ENCODE data around the gene FBXO9. TPM values are rescaled to one million over a fixed set of nuclear protein-coding genes. Genes with fewer than 3 reads are reported as not detected.

Gene FBXO9
- total RNA-seq, 1 donor from 2014 or later, result 72.5 TPM

- no peak for DNase-seq (ENCODE audit: low spot score)
- Mint-ChIP-seq H3K4me3 (ENCODE audit: unreplicated experiment) (no peak overlapping the region), H3K9me3 (ENCODE audit: low read depth) (no peaks in the 10 kb centered on the region), H3K36me3 (ENCODE audit: low read depth) (peaks cover 20% of the 10 kb centered on the region), H3K4me1 (ENCODE audit: low read depth) (peaks cover 31% of the 10 kb centered on the region), H3K27ac (ENCODE audit: unreplicated experiment) (no peak overlapping the region), H3K27me3 (ENCODE audit: low read depth) (no peaks in the 10 kb centered on the region)
- TF ChIP-seq CTCF (IDR thresholded peaks at IDR 0.05), result no peak
Observed at GRCh38 chr6:53031281-53031680, 33.9 kb upstream of the FBXO9 start.

GRCh38 chr6:53032849-53033248 lies 32.4 kb upstream of the FBXO9 start:
- Mint-ChIP-seq H3K27me3 (ENCODE audit: low read depth) (no peaks in the 10 kb centered on the region), H3K4me3 (ENCODE audit: unreplicated experiment) (no peak overlapping the region), H3K27ac (ENCODE audit: unreplicated experiment) (peak overlapping the region; percentile 38), H3K36me3 (ENCODE audit: low read depth) (peaks cover 23% of the 10 kb centered on the region), H3K9me3 (ENCODE audit: low read depth) (no peaks in the 10 kb centered on the region), H3K4me1 (ENCODE audit: low read depth) (peaks cover 31% of the 10 kb centered on the region)
- TF ChIP-seq CTCF (IDR thresholded peaks at IDR 0.05), result no peak
- DNase-seq (ENCODE audit: low spot score), result no peak

- peak overlapping the region; percentile 55 for H3K27ac Mint-ChIP-seq (ENCODE audit: unreplicated experiment)
Observed at GRCh38 chr6:53033764-53034163, 31.4 kb upstream of the FBXO9 start.

GRCh38 chr6:53035549-53036213 lies 29.5 kb upstream of the FBXO9 start:
- H3K4me3 Mint-ChIP-seq (ENCODE audit: unreplicated experiment), result no peak overlapping the region

More at GRCh38 chr6:53033764-53034163, 31.4 kb upstream of the FBXO9 start:
- Mint-ChIP-seq H3K4me1 (ENCODE audit: low read depth) (peaks cover 31% of the 10 kb centered on the region), H3K36me3 (ENCODE audit: low read depth) (peaks cover 20% of the 10 kb centered on the region), H3K27me3 (ENCODE audit: low read depth) (no peaks in the 10 kb centered on the region), H3K9me3 (ENCODE audit: low read depth) (no peaks in the 10 kb centered on the region), H3K4me3 (ENCODE audit: unreplicated experiment) (no peak overlapping the region)
- no peak for TF ChIP-seq CTCF (IDR thresholded peaks at IDR 0.05)
- no peak for DNase-seq (ENCODE audit: low spot score)

GRCh38 chr6:53038141-53038540 lies 27.1 kb upstream of the FBXO9 start:
- Mint-ChIP-seq H3K9me3 (ENCODE audit: low read depth) (no peaks in the 10 kb centered on the region), H3K27me3 (ENCODE audit: low read depth) (no peaks in the 10 kb centered on the region), H3K27ac (ENCODE audit: unreplicated experiment) (no peak overlapping the region), H3K4me3 (ENCODE audit: unreplicated experiment) (no peak overlapping the region), H3K4me1 (ENCODE audit: low read depth) (peaks cover 56% of the 10 kb centered on the region), H3K36me3 (ENCODE audit: low read depth) (peaks cover 29% of the 10 kb centered on the region)
- DNase-seq (ENCODE audit: low spot score), result no peak
- TF ChIP-seq CTCF (IDR thresholded peaks at IDR 0.05), result no peak

More at GRCh38 chr6:53035549-53036213, 29.5 kb upstream of the FBXO9 start:
- TF ChIP-seq CTCF (IDR thresholded peaks at IDR 0.05), result no peak
- no peak for DNase-seq (ENCODE audit: low spot score)
- Mint-ChIP-seq H3K27ac (ENCODE audit: unreplicated experiment) (peak overlapping the region; percentile 54), H3K27me3 (ENCODE audit: low read depth) (no peaks in the 10 kb centered on the region), H3K4me1 (ENCODE audit: low read depth) (peaks cover 40% of the 10 kb centered on the region), H3K36me3 (ENCODE audit: low read depth) (peaks cover 28% of the 10 kb centered on the region), H3K9me3 (ENCODE audit: low read depth) (no peaks in the 10 kb centered on the region)

Data from chondrocyte (in vitro differentiated cells).